Stimulated activated naive CD8-positive, alpha-beta T cell treated with anti-CD3 and anti-CD28 coated beads, Interleukin-15, Interleukin-2, amounts not matched to agents 100 ng/mL and 50 ng/mL, for 24 hours (primary cell): ENCODE measurements around the gene ZNF580.

Experiments used
- H3K27ac Mint-ChIP-seq: one replicate; pipeline ENCODE4 v1.8.0; 2021; ENCODE audit warnings: mild to moderate bottlenecking, mixed read lengths
- H3K27me3 Mint-ChIP-seq: one replicate; pipeline ENCODE4 v1.8.0; 2021; ENCODE audit warnings: mixed read lengths
- H3K36me3 Mint-ChIP-seq: one replicate; pipeline ENCODE4 v1.8.0; 2021; ENCODE audit warnings: low read depth, mixed read lengths
- H3K4me1 Mint-ChIP-seq: one replicate; pipeline ENCODE4 v1.8.0; 2021; ENCODE audit warnings: low read depth, mixed read lengths
- H3K4me3 Mint-ChIP-seq: one replicate; pipeline ENCODE4 v1.8.0; 2021; ENCODE audit warnings: mild to moderate bottlenecking, mixed read lengths
- H3K9me3 Mint-ChIP-seq: one replicate; pipeline ENCODE4 v1.8.0; 2021; ENCODE audit warnings: mixed read lengths

The ZNF580 gene

GRCh38 chr19:55614711-55615542 is 25.9 kb upstream of the ZNF580 start:
- H3K27ac Mint-ChIP-seq: no peak overlapping the region
- H3K4me3 Mint-ChIP-seq: no peak overlapping the region
- H3K4me1 Mint-ChIP-seq: peaks cover 34% of the 10 kb centered on the region
- H3K9me3 Mint-ChIP-seq: no peaks in the 10 kb centered on the region
- peaks cover 30% of the 10 kb centered on the region for H3K36me3 Mint-ChIP-seq
- no peaks in the 10 kb centered on the region for H3K27me3 Mint-ChIP-seq

- Mint-ChIP-seq H3K9me3 (no peaks in the 10 kb centered on the region), H3K4me3 (no peak overlapping the region), H3K27me3 (no peaks in the 10 kb centered on the region), H3K36me3 (peaks cover 36% of the 10 kb centered on the region), H3K27ac (no peak overlapping the region), H3K4me1 (peaks cover 36% of the 10 kb centered on the region)
Measured at GRCh38 chr19:55615543-55616394, 25.0 kb upstream of the ZNF580 start.

- H3K27ac Mint-ChIP-seq: no peak overlapping the region
- no peaks in the 10 kb centered on the region for H3K27me3 Mint-ChIP-seq
- no peaks in the 10 kb centered on the region for H3K9me3 Mint-ChIP-seq
- H3K4me1 Mint-ChIP-seq: peaks cover 35% of the 10 kb centered on the region
- no peak overlapping the region for H3K4me3 Mint-ChIP-seq
- H3K36me3 Mint-ChIP-seq: peaks cover 38% of the 10 kb centered on the region
Measured at GRCh38 chr19:55616395-55616875, 24.4 kb upstream of the ZNF580 start.

GRCh38 chr19:55617426-55617825 is 23.4 kb upstream of the ZNF580 start:
- Mint-ChIP-seq H3K27me3 (no peaks in the 10 kb centered on the region), H3K9me3 (no peaks in the 10 kb centered on the region), H3K4me1 (peaks cover 25% of the 10 kb centered on the region), H3K36me3 (peaks cover 38% of the 10 kb centered on the region), H3K27ac (peak overlapping the region; percentile 26), H3K4me3 (no peak overlapping the region)

GRCh38 chr19:55618426-55618825 is 22.4 kb upstream of the ZNF580 start:
- Mint-ChIP-seq H3K4me3 (no peak overlapping the region), H3K9me3 (no peaks in the 10 kb centered on the region), H3K27me3 (no peaks in the 10 kb centered on the region), H3K4me1 (peaks cover 24% of the 10 kb centered on the region), H3K27ac (no peak overlapping the region), H3K36me3 (peaks cover 29% of the 10 kb centered on the region)

- H3K4me1 Mint-ChIP-seq: peaks cover 31% of the 10 kb centered on the region
- H3K27me3 Mint-ChIP-seq: no peaks in the 10 kb centered on the region
- peaks cover 29% of the 10 kb centered on the region for H3K36me3 Mint-ChIP-seq
- H3K9me3 Mint-ChIP-seq: no peaks in the 10 kb centered on the region
- peak overlapping the region; percentile 19 for H3K27ac Mint-ChIP-seq
- no peak overlapping the region for H3K4me3 Mint-ChIP-seq
Measured at GRCh38 chr19:55619286-55619685, 21.5 kb upstream of the ZNF580 start.

GRCh38 chr19:55620410-55621204 is 20.2 kb upstream of the ZNF580 start:
- H3K36me3 Mint-ChIP-seq: peaks cover 29% of the 10 kb centered on the region
- peaks cover 40% of the 10 kb centered on the region for H3K4me1 Mint-ChIP-seq
- peak overlapping the region; percentile 29 for H3K27ac Mint-ChIP-seq
- H3K4me3 Mint-ChIP-seq: peak overlapping the region; percentile 23
- no peaks in the 10 kb centered on the region for H3K9me3 Mint-ChIP-seq
- peaks cover 3% of the 10 kb centered on the region for H3K27me3 Mint-ChIP-seq

GRCh38 chr19:55621205-55621672 is 19.6 kb upstream of the ZNF580 start:
- Mint-ChIP-seq H3K4me3 (no peak overlapping the region), H3K4me1 (peaks cover 45% of the 10 kb centered on the region), H3K36me3 (peaks cover 29% of the 10 kb centered on the region), H3K27me3 (peaks cover 3% of the 10 kb centered on the region), H3K27ac (no peak overlapping the region), H3K9me3 (no peaks in the 10 kb centered on the region)

- peaks cover 50% of the 10 kb centered on the region for H3K4me1 Mint-ChIP-seq
- H3K36me3 Mint-ChIP-seq: peaks cover 27% of the 10 kb centered on the region
- no peak overlapping the region for H3K4me3 Mint-ChIP-seq
- H3K27me3 Mint-ChIP-seq: peaks cover 4% of the 10 kb centered on the region
- no peak overlapping the region for H3K27ac Mint-ChIP-seq
- no peaks in the 10 kb centered on the region for H3K9me3 Mint-ChIP-seq
Measured at GRCh38 chr19:55621673-55622231, 19.1 kb upstream of the ZNF580 start.

GRCh38 chr19:55622242-55622969 is 18.4 kb upstream of the ZNF580 start:
- H3K4me3 Mint-ChIP-seq: no peak overlapping the region
- H3K4me1 Mint-ChIP-seq: peaks cover 55% of the 10 kb centered on the region
- H3K9me3 Mint-ChIP-seq: no peaks in the 10 kb centered on the region
- H3K36me3 Mint-ChIP-seq: peaks cover 22% of the 10 kb centered on the region
- H3K27me3 Mint-ChIP-seq: peaks cover 8% of the 10 kb centered on the region
- no peak overlapping the region for H3K27ac Mint-ChIP-seq

- peaks cover 8% of the 10 kb centered on the region for H3K27me3 Mint-ChIP-seq
- H3K36me3 Mint-ChIP-seq: peaks cover 18% of the 10 kb centered on the region
- H3K27ac Mint-ChIP-seq: no peak overlapping the region
- no peaks in the 10 kb centered on the region for H3K9me3 Mint-ChIP-seq
- no peak overlapping the region for H3K4me3 Mint-ChIP-seq
- H3K4me1 Mint-ChIP-seq: peaks cover 55% of the 10 kb centered on the region
Measured at GRCh38 chr19:55623130-55623529, 17.7 kb upstream of the ZNF580 start.

GRCh38 chr19:55623561-55623960 is 17.2 kb upstream of the ZNF580 start:
- peak overlapping the region; percentile 82 for H3K4me3 Mint-ChIP-seq
- no peaks in the 10 kb centered on the region for H3K9me3 Mint-ChIP-seq
- peaks cover 8% of the 10 kb centered on the region for H3K27me3 Mint-ChIP-seq
- peaks cover 55% of the 10 kb centered on the region for H3K4me1 Mint-ChIP-seq
- H3K27ac Mint-ChIP-seq: no peak overlapping the region
- peaks cover 18% of the 10 kb centered on the region for H3K36me3 Mint-ChIP-seq

- Mint-ChIP-seq H3K36me3 (peaks cover 16% of the 10 kb centered on the region), H3K27ac (peak within 1 kb of the TSS; percentile 88), H3K27me3 (peaks cover 8% of the 10 kb centered on the region), H3K4me3 (peak within 1 kb of the TSS; percentile 82), H3K9me3 (no peaks in the 10 kb centered on the region), H3K4me1 (peaks cover 54% of the 10 kb centered on the region)
Measured at GRCh38 chr19:55624109-55625003, 16.4 kb upstream of the ZNF580 start, which contains the start of gene ZNF784. TSS of gene ZNF784 (minus strand) at chr19:55624566. CDS start at chr19:55624561, 5 bp downstream.
